ENCODE data around the gene INTS1.

DNA sequence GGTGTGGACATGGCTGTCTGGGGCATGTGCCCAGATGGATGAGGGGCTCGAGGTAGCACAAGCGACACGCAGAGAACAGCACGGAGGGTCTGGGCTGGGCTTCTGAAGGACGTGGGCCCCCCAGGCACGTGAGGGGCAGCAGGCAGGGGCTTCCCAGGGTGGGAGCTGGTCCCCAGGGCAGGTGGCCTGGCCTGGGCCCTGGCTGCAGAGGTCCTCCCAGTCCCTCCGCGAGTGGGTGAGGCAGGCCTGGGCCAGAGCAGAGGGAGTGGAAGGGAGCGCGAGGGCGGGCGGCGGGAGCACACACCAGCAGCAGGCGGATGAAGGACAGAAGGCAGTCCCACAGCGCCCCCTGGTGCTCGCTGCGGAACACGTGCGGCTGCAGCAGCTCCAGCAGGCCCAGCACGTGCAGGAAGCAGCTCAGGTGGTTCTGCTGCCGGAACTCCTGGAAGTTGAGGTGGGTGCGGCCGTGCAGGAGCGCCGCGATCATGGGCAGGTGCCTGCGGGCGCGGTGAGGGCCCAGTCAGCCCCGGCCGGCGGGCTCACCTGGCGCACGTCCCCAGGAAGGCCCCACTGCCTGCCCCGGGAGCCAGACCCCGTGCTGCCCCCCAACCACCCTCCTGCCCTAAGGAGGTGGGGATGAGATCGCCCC is 30.2 kb downstream of the INTS1 start:
- TF ChIP-seq POLR2A (IDR thresholded peaks at IDR 0.05), result peak in 1 of 3 donors; percentile 11
- TF ChIP-seq, protein P1, sequence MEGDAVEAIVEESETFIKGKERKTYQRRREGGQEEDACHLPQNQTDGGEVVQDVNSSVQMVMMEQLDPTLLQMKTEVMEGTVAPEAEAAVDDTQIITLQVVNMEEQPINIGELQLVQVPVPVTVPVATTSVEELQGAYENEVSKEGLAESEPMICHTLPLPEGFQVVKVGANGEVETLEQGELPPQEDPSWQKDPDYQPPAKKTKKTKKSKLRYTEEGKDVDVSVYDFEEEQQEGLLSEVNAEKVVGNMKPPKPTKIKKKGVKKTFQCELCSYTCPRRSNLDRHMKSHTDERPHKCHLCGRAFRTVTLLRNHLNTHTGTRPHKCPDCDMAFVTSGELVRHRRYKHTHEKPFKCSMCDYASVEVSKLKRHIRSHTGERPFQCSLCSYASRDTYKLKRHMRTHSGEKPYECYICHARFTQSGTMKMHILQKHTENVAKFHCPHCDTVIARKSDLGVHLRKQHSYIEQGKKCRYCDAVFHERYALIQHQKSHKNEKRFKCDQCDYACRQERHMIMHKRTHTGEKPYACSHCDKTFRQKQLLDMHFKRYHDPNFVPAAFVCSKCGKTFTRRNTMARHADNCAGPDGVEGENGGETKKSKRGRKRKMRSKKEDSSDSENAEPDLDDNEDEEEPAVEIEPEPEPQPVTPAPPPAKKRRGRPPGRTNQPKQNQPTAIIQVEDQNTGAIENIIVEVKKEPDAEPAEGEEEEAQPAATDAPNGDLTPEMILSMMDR (IDR thresholded peaks at IDR 0.05), result peak; percentile 80 to 90 (median 89)
